Breast epithelium (tissue), 4 donors: ENCODE results near the gene GALNT10. TPM values are rescaled to one million over a fixed set of nuclear protein-coding genes. Genes with fewer than 3 reads are reported as not detected.

ENCODE experiments used
- DNase-seq, 2 donors: peaks; one replicate each; pipeline ENCODE4 v3.0.0-alpha.2; 2019; ENCODE audit warnings: low spot score in 2 of 2
- H3K27ac ChIP-seq, 2 donors: fragments of 200-600 bp; sonication (generic) in 1 of 2; one replicate each; pipeline ENCODE4 v1.5.1; 2016 to 2019; ENCODE audit warnings: mild to moderate bottlenecking in 1 of 2
- H3K27me3 ChIP-seq, 2 donors: fragments of 200-600 bp; sonication (generic) in 1 of 2; one replicate each; pipeline versions ENCODE4 v1.5.1 to v1.6.0; 2017 to 2019; ENCODE audit warnings: control low read depth in 1 of 2, mild to moderate bottlenecking in 1 of 2
- H3K36me3 ChIP-seq: fragments of 200-600 bp; one replicate; pipeline ENCODE4 v1.5.1; 2019
- H3K4me1 ChIP-seq, 2 donors: fragments of 200-600 bp; sonication (generic); one replicate each; pipeline ENCODE4 v1.5.1; 2016 to 2019; ENCODE audit warnings: control low read depth in 1 of 2
- H3K4me3 ChIP-seq, 3 donors: fragments of 200-600 bp; sonication (generic); 1 replicate in 2 of 3; 2 replicates in 1 of 3; pipeline ENCODE4 v1.5.1; 2016 to 2019; ENCODE audit warnings: mild to moderate bottlenecking in 3 of 3, moderate library complexity in 2 of 3
- H3K9me3 ChIP-seq, 2 donors: fragments of 200-600 bp; sonication (generic) in 1 of 2; one replicate each; pipeline ENCODE4 v1.5.1; 2016 to 2019; ENCODE audit warnings: control low read depth in 1 of 2
- CTCF ChIP-seq, 3 donors: fragments of 450-650 bp; IDR thresholded peaks; one replicate each; pipeline ENCODE4 v1.5.1; 2016 to 2017; ENCODE audit warnings: antibody characterized with exemption in 3 of 3, mild to moderate bottlenecking in 3 of 3, moderate library complexity in 3 of 3
- POLR2A ChIP-seq: fragments of 450-650 bp; IDR thresholded peaks from one replicate; pipeline ENCODE4 v1.6.1; 2016; ENCODE audit warnings: antibody characterized with exemption, mild to moderate bottlenecking, moderate library complexity
- POLR2AphosphoS5 ChIP-seq, 3 donors: sonication (generic); formaldehyde crosslinking; IDR thresholded peaks; one replicate each; pipeline ENCODE4 v1.6.1; 2017; ENCODE audit warnings: antibody characterized with exemption in 3 of 3
- intact Hi-C: fragments of 100-400 bp; cut with DNase I; formaldehyde crosslinking; loops from one replicate; pipeline ENCODE4 v1.15.1; 2023; ENCODE audit warnings: low total_unique reads
- total RNA-seq, 3 donors: library from RNA; depleted of rRNA; stranded (reverse); fragments of >200 nt; gene quantifications; one replicate each; pipeline ENCODE4 v1.1.0, GENCODE V29; 2016

GALNT10 gene
- total RNA-seq, 3 donors from 2014 or later = 32.8 to 67.2 (median 34.1) TPM

GRCh38 chr5:154238776-154239481 is 48.4 kb downstream of the GALNT10 start:
- Histone ChIP-seq H3K36me3 (no peaks in the 10 kb centered on the region), H3K4me1 (no peaks in the 10 kb centered on the region), H3K9me3 (no peaks in the 10 kb centered on the region), H3K27ac (no peak overlapping the region), H3K27me3 (no peaks in the 10 kb centered on the region), H3K4me3 (no peak overlapping the region)
- TF ChIP-seq CTCF (IDR thresholded peaks at IDR 0.05) = no peak
- no peak for TF ChIP-seq POLR2A
- TF ChIP-seq POLR2AphosphoS5 (IDR thresholded peaks at IDR 0.05) = no peak
- intact Hi-C loops = no loop called here
- no peak for DNase-seq

GRCh38 chr5:154240595-154240994 is 50.1 kb downstream of the GALNT10 start:
- no peaks in the 10 kb centered on the region for H3K4me1 ChIP-seq
- H3K36me3 ChIP-seq = no peaks in the 10 kb centered on the region
- H3K4me3 ChIP-seq = no peak overlapping the region
- intact Hi-C loops = no loop called here
- no peaks in the 10 kb centered on the region for H3K9me3 ChIP-seq
- DNase-seq = no peak
- H3K27ac ChIP-seq = no peak overlapping the region
- TF ChIP-seq POLR2AphosphoS5 (IDR thresholded peaks at IDR 0.05) (no peak), POLR2A (no peak), CTCF (IDR thresholded peaks at IDR 0.05) (no peak)
- H3K27me3 ChIP-seq = no peaks in the 10 kb centered on the region

GRCh38 chr5:154241021-154241420 is 50.5 kb downstream of the GALNT10 start:
- no peak overlapping the region for H3K27ac ChIP-seq
- H3K4me1 ChIP-seq = no peaks in the 10 kb centered on the region
- intact Hi-C loops = no loop called here

GRCh38 chr5:154242442-154242841 is 51.9 kb downstream of the GALNT10 start:
- no peak for TF ChIP-seq CTCF (IDR thresholded peaks at IDR 0.05)
- TF ChIP-seq POLR2A = no peak
- no peak for TF ChIP-seq POLR2AphosphoS5 (IDR thresholded peaks at IDR 0.05)
- no peak overlapping the region for H3K27ac ChIP-seq
- no peak overlapping the region for H3K4me3 ChIP-seq
- no peak for DNase-seq
- intact Hi-C loops = no loop called here
- no peaks in the 10 kb centered on the region for H3K27me3 ChIP-seq
- H3K9me3 ChIP-seq = no peaks in the 10 kb centered on the region
- H3K36me3 ChIP-seq = no peaks in the 10 kb centered on the region
- no peaks in the 10 kb centered on the region for H3K4me1 ChIP-seq

More at GRCh38 chr5:154241021-154241420, 50.5 kb downstream of the GALNT10 start:
- TF ChIP-seq CTCF (IDR thresholded peaks at IDR 0.05) (no peak), POLR2AphosphoS5 (IDR thresholded peaks at IDR 0.05) (no peak)
- Histone ChIP-seq H3K27me3 (no peaks in the 10 kb centered on the region), H3K36me3 (no peaks in the 10 kb centered on the region), H3K9me3 (no peaks in the 10 kb centered on the region), H3K4me3 (no peak overlapping the region)
- DNase-seq = no peak

- no peaks in the 10 kb centered on the region for H3K4me1 ChIP-seq
- no peak overlapping the region for H3K27ac ChIP-seq
These were observed 52.4 kb downstream of the GALNT10 start for GRCh38 chr5:154242964-154243376.

More at GRCh38 chr5:154242964-154243376, 52.4 kb downstream of the GALNT10 start:
- Histone ChIP-seq H3K4me3 (no peak overlapping the region), H3K27me3 (no peaks in the 10 kb centered on the region), H3K9me3 (no peaks in the 10 kb centered on the region), H3K36me3 (no peaks in the 10 kb centered on the region)
- TF ChIP-seq CTCF (IDR thresholded peaks at IDR 0.05) (no peak), POLR2A (no peak), POLR2AphosphoS5 (IDR thresholded peaks at IDR 0.05) (no peak)
- no peak for DNase-seq
- intact Hi-C loops = no loop called here
